HG03045 (cell line): ENCODE measurements around the gene SPECC1.
"Not testable (repeated sequence)": the region's sequence is repeated elsewhere in the genome, so short reads cannot be mapped to it uniquely, and the experiment has no call there.

Source experiments
- ATAC-seq: cut with Tn5 transposase; IDR thresholded peaks from one replicate; pipeline ENCODE4 v1.9.1; 2021; ENCODE audit warnings: mild to moderate bottlenecking, moderate library complexity; ENCODE audit not compliant: unreplicated experiment

The SPECC1 gene

GRCh38 chr17:20010099-20010863 is 1.1 kb downstream of the SPECC1 start:
- ATAC-seq: no peak

GRCh38 chr17:20010936-20011335 is 1.8 kb downstream of the SPECC1 start:
- no peak for ATAC-seq

GRCh38 chr17:20012017-20012536 is 2.9 kb downstream of the SPECC1 start:
- no peak for ATAC-seq

GRCh38 chr17:20016475-20016992 is 7.4 kb downstream of the SPECC1 start:
- not testable (repeated sequence) for ATAC-seq

DNA sequence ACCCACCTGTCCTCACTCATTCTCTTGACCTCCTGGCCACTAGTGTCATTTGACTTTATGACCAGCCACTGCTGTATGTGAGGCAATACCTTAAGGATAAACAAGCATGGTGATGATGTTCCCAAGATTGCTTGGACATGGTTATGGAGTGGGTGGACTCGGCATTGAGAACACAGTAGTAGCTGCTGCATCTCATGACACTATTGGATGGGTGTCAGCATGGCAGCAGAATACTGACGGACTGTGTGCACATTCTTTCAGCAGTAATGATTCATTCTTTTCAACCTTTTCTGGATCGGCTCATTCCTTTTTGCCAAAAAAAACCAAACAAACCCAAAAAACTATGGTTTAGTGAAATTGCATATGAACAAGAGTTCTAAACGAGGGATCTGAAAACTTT is 13.5 kb downstream of the SPECC1 start:
- ATAC-seq: no peak

DNA sequence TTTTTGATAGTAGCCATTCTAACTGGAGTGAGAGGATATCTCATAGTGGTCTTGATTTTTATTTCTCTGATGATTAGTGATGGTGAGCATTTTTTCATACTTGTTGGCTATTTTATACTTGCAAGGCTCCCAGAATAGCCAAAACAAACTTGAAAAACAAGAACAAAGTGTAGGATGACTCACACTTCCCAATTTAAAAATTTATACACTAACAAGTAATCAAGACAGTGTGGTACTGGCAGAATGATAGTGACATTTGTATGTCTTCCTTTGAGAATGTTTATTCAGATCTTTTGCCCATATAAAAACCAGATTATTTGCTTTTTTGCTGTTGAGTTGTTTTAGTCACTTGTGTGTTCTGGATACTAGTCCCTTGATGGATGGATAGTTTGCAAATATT is 17.8 kb downstream of the SPECC1 start:
- ATAC-seq: no peak

DNA sequence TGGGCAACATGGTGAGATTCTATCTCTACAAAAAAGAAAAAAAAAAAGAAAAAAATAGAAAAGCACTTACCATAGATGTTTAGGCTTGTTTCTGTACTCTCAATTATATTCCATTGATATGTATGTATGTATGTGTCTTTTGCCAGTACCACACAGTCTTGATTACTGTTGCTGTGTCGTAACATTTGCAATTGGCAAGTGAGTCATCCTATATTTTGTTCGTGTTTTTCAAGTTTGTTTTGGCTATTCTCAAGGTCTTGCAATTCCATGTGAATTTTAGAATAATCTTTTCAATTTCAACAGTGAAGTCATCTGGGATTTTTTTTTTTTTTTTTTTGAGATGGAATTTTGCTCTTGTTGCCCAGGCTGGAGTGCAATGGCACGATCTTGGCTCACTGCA is 19.3 kb downstream of the SPECC1 start:
- ATAC-seq: no peak

GRCh38 chr17:20032636-20033035 is 23.5 kb downstream of the SPECC1 start:
- ATAC-seq: no peak

- ATAC-seq: no peak
Observed at GRCh38 chr17:20033415-20033814, 24.3 kb downstream of the SPECC1 start.

DNA sequence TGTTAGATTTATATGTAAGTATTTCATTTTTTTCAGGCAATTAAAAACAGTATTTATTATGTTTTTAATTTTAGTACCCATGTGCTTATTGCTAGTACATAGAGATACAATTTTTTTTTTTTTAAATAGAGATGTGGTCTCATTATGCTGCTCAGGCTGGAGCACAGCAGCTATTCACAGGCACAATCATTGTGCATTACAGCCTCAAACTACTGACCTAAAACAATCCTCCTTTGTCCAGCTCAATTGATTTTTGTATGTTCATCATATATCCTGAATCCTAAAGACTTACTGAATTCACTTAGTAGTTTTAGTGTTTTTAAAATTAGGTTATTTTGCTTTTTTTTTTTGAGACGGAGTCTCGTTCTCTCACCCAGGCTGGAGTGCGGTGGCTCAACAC is 26.3 kb downstream of the SPECC1 start:
- no peak for ATAC-seq

DNA sequence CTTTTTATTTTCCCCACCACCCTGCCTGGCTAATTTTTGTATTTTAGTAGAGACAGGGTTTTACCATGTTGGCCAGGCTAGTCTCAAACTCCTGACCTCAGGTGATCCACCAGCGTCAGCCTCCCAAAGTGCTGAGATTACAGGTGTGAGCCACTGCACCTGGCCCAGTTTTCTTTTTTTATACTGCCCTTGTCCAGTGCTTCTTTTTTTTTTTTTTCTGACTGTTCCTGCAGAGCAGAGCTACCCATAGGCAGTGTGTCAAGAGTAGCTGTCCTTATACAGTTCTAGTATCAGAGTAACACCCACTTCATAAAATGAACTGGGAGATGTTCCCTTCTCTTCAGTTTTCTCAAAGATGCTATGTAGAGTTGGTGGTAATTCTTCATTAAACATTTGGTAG is 28.1 kb downstream of the SPECC1 start:
- ATAC-seq: not testable (repeated sequence)

GRCh38 chr17:20039037-20039436 is 29.9 kb downstream of the SPECC1 start:
- ATAC-seq: no peak

- ATAC-seq: no peak
Observed at GRCh38 chr17:20040216-20040615, 31.1 kb downstream of the SPECC1 start.

GRCh38 chr17:20043021-20043420 is 33.9 kb downstream of the SPECC1 start:
- no peak for ATAC-seq

DNA sequence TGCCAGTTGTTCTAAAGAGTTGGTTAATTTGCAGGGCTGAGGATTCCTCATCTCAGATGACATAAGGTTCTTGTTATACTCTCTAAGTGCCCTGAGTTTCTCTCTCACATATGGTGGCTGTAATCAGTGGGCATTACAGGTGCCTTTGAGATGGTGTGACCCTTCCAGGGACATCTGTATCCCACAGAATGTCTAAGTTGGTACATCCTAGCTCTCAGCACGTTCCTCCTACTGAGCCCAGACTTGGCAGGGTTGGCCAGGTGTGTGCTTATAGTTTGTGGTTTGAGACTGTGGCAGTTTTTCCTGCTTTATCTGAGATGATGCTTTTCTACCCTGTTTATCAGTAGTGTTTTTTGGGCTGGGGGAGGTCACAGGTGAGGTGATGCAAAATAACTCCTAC is 36.3 kb downstream of the SPECC1 start:
- no peak for ATAC-seq

DNA sequence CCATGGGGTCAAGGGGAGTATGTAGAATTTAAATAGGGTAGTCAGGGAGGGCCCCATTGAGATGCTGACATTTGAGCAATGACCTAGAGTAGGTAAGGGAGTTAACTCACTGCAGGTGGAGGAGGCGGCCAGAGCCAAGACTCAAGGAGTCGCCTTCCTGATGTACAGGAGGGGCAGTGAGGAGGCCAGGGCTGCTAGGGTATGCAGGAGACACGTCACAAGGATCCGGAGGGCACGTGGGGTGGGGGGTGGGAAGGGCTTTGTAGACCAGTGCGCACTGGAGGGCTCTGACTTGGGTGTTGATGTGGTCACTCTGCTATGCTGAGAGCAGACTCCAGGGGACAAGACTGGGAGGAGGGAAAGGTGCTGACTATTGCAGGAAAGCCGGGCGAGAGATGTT is 37.5 kb downstream of the SPECC1 start:
- no peak for ATAC-seq

GRCh38 chr17:20051624-20052023 is 42.5 kb downstream of the SPECC1 start:
- no peak for ATAC-seq

- ATAC-seq: no peak
Observed at GRCh38 chr17:20053361-20053964, 44.3 kb downstream of the SPECC1 start.

DNA sequence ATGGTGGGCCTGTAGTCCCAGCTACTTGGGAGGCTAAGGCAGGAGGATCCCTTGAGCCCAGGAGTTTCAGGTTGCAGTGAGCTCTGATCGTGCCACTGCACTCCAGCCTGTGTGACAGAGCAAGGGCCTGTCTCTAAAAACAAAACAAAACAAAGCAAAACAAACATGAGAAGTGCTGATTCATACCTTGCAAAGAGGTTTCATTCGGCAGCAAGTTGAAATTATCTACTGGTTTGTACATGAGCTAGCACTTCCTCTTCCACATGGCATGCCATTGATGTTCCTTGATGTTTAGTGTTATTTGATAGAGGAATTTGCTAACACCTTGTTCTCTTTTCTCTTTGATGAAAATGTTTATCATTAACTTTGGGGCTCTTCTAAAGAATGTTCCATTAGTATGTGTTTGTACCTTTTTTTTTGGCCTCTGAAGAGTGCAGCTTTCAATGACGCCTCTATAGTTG is 50.6 kb downstream of the SPECC1 start:
- ATAC-seq: no peak

DNA sequence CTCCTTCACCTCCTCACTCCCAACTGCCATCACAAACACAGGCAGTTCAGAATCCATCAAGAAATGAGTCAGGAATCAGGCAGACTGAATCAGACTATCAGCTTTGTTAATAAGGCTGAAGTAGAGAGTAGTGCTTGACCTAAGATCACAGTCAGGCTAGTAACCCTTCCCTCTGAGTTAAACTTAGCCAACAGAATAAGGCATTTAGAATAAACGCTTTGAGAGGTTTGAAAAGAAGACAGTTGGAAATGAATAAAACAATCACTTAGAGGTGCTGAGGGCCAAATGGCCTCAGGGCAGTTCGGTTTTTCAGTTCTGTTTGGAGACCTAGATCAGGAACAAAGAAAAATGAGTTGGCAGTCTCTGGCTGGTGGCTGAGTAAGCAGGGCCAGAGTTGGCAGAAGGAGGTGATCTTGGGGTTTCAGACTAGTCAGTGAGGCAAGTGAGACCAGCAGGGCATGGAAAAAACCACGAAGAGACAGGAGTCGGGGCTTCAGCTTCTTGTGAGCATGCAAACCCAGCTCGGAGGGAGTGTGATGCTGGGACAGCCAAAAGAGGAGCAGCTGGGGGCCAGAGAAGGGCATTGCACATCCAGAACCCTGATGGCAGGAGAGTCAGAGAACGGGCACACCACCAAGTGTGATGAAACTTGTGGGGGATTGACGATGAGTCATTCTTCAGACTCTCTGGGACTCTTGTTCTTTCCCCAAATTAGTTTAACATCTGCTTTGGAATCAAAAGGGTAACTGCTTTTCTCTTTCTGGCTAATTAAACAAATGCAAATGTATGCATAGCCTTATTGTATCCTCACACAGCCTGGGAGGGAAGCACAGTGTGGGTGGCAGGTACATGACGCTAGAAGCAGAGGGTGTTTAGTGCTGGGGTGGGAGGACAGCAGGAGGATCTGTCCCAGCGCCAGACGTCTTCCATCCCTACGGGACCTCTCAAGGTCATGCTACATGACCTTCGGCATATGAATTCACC is 54.8 kb downstream of the SPECC1 start:
- ATAC-seq: no peak

DNA sequence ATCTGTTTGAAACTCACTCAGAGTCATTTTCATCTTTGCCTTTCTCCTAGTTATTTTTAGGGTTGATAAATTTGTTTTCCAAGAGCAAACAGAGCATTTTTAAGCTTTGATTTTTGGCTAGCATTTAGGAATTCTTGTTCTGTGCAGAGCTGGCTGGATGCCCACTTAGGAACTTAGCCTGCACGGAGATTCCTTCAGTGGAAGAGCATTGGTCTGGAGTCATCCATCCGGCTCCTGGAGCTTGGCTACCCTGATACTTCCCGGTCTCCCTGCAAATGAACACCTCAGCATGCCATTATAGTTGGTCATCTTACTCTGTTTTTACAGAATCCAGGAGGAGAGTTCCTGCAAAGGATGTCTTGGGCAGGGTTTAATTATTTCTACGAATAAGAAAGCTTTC is 57.1 kb downstream of the SPECC1 start:
- ATAC-seq: no peak
